SK-N-SH treated with all-trans-retinoic acid at 6 μM for 48 hours (cell line): ENCODE data around the gene POM121L2.

ENCODE experiments used
- ATAC-seq: fragments of 200-7000 bp; cut with Tn5 transposase; 3 replicates; pipeline ENCODE4 v1.9.1; 2020; ENCODE audit warnings: mild to moderate bottlenecking, moderate library complexity
- ARNTL ChIP-seq: fragments of 450-650 bp; formaldehyde crosslinking; IDR thresholded peaks from 2 replicates; pipeline ENCODE4 v1.5.0; 2020; ENCODE audit warnings: low read depth, mild to moderate bottlenecking, moderate library complexity, borderline replicate concordance
- BACH2 ChIP-seq: fragments of 250-450 bp; sonication (Bioruptor Pico); IDR thresholded peaks from 2 replicates; pipeline ENCODE4 v1.9.0; 2021; ENCODE audit warnings: mild to moderate bottlenecking, borderline replicate concordance
- CSDC2 ChIP-seq: fragments of 250-450 bp; sonication (Bioruptor Pico); IDR thresholded peaks from 2 replicates; pipeline ENCODE4 v1.5.0; 2020; ENCODE audit warnings: mild to moderate bottlenecking, moderate library complexity
- ESRRG ChIP-seq: fragments of 250-450 bp; sonication (Bioruptor Pico); IDR thresholded peaks from 2 replicates; pipeline ENCODE4 v1.6.1; 2021; ENCODE audit warnings: mild to moderate bottlenecking
- ISL1 ChIP-seq: fragments of 250-450 bp; sonication (Bioruptor Pico); IDR thresholded peaks from 2 replicates; pipeline ENCODE4 v2.1.2; 2022; ENCODE audit warnings: mild to moderate bottlenecking, moderate library complexity
- OSR1 ChIP-seq: fragments of 250-450 bp; sonication (Bioruptor Pico); IDR thresholded peaks from 2 replicates; pipeline ENCODE4 v1.8.0; 2022; ENCODE audit warnings: moderate library complexity, mild to moderate bottlenecking, inconsistent platforms
- SNAI2 ChIP-seq: fragments of 250-450 bp; sonication (Bioruptor Pico); IDR thresholded peaks from 2 replicates; pipeline ENCODE4 v1.5.0; 2020; ENCODE audit warnings: mild to moderate bottlenecking, moderate library complexity
- TCF4 ChIP-seq: fragments of 250-450 bp; sonication (Bioruptor Pico); IDR thresholded peaks from 2 replicates; pipeline ENCODE4 v1.8.0; 2021; ENCODE audit warnings: mild to moderate bottlenecking, moderate library complexity, borderline replicate concordance
- TOX ChIP-seq: fragments of 250-450 bp; sonication (Bioruptor Pico); IDR thresholded peaks from 2 replicates; pipeline ENCODE4 v1.8.0; 2021; ENCODE audit warnings: mild to moderate bottlenecking, moderate library complexity, borderline replicate concordance
- ZC3H10 ChIP-seq: fragments of 250-450 bp; sonication (Bioruptor Pico); IDR thresholded peaks from 2 replicates; pipeline ENCODE4 v1.5.1; 2021; ENCODE audit warnings: mild to moderate bottlenecking, moderate library complexity
- ZFP3 ChIP-seq: fragments of 250-450 bp; sonication (Bioruptor Pico); IDR thresholded peaks from 2 replicates; pipeline ENCODE4 v1.5.0; 2020; ENCODE audit warnings: mild to moderate bottlenecking, moderate library complexity
- ZFP30 ChIP-seq: fragments of 450-650 bp; formaldehyde crosslinking; IDR thresholded peaks from 2 replicates; pipeline ENCODE4 v1.5.0; 2022; ENCODE audit warnings: mild to moderate bottlenecking, moderate library complexity
- ZNF565 ChIP-seq: fragments of 450-650 bp; formaldehyde crosslinking; conservative IDR thresholded peaks from 2 replicates; pipeline ENCODE4 v1.5.0; 2020; ENCODE audit warnings: low read depth, mild to moderate bottlenecking, moderate library complexity
- ZNF70 ChIP-seq: fragments of 450-650 bp; formaldehyde crosslinking; IDR thresholded peaks from 2 replicates; pipeline ENCODE4 v1.5.0; 2020; ENCODE audit warnings: mild to moderate bottlenecking, moderate library complexity
- ZNF8 ChIP-seq: fragments of 450-650 bp; formaldehyde crosslinking; IDR thresholded peaks from 2 replicates; pipeline ENCODE4 v1.5.0; 2020; ENCODE audit warnings: mild to moderate bottlenecking, moderate library complexity
- TF ChIP-seq, protein P1 (sequence below): fragments of 250-450 bp; sonication (Bioruptor Pico); IDR thresholded peaks from 2 replicates; pipeline ENCODE4 v1.5.1; 2021; ENCODE audit warnings: mild to moderate bottlenecking, moderate library complexity
- TF ChIP-seq, protein P2 (sequence below): fragments of 250-450 bp; sonication (Bioruptor Pico); IDR thresholded peaks from 2 replicates; pipeline ENCODE4 v1.5.1; 2020; ENCODE audit warnings: low read depth, mild to moderate bottlenecking, moderate library complexity
- TF ChIP-seq, protein P3 (sequence below): fragments of 250-450 bp; sonication (Bioruptor Pico); IDR thresholded peaks from 2 replicates; pipeline ENCODE4 v1.8.0; 2020; ENCODE audit warnings: mild to moderate bottlenecking, moderate library complexity, borderline replicate concordance
- TF ChIP-seq, protein P4 (sequence below): fragments of 250-450 bp; sonication (Bioruptor Pico); IDR thresholded peaks from 2 replicates; pipeline ENCODE4 v1.8.0; 2021; ENCODE audit warnings: low read depth, mild to moderate bottlenecking, moderate library complexity, borderline replicate concordance

POM121L2 gene

DNA sequence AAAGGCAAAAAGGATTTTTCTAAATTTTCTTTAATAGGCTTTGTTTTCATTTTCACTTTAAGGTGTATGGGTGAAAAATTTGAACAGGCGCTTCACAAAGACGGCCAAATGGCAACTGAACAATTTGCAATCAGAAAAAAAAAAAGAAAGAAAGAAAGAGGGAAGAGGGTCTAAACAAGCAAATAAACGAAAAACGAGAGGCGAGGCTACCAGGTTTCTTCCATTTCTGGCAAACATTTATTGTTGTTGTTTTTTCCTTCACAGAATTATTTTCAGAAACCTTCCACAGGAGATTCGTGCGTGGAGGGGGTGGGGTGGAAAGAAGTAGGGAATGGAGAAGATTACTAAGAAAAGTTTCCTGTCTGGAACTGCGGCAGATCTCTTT, 24.3 kb downstream of the POM121L2 start:
- ATAC-seq: no peak
- TF ChIP-seq, protein P1, sequence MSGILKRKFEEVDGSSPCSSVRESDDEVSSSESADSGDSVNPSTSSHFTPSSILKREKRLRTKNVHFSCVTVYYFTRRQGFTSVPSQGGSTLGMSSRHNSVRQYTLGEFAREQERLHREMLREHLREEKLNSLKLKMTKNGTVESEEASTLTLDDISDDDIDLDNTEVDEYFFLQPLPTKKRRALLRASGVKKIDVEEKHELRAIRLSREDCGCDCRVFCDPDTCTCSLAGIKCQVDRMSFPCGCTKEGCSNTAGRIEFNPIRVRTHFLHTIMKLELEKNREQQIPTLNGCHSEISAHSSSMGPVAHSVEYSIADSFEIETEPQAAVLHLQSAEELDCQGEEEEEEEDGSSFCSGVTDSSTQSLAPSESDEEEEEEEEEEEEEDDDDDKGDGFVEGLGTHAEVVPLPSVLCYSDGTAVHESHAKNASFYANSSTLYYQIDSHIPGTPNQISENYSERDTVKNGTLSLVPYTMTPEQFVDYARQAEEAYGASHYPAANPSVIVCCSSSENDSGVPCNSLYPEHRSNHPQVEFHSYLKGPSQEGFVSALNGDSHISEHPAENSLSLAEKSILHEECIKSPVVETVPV (CRISPR knock-in tag): no peak

DNA sequence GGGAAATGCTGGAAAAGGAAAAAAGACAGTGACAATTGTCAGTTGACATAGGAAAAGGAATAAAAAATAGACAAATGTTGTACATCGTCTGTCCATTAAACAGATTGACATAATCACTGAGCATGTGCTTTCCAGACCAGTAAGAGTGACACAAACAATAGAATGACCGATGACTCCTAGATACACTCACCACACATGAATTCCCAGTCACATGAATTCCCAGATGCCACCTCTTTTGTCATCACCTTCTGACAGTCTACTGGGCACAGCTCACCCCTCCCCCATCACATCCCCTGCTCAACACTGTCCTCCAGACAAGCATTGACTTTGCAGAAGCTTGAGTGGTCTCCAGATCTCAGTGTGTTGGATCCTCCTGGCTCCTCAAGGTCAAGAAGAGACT, 25.9 kb downstream of the POM121L2 start:
- TF ChIP-seq CSDC2 (CRISPR knock-in tag): no peak
- no peak for TF ChIP-seq OSR1 (CRISPR knock-in tag)
- TF ChIP-seq ISL1 (CRISPR knock-in tag): no peak
- TF ChIP-seq ZNF70: no peak
- TF ChIP-seq, protein P1 (CRISPR knock-in tag): no peak
- no peak for TF ChIP-seq ESRRG (CRISPR knock-in tag)
- TF ChIP-seq TCF4 (CRISPR knock-in tag): no peak
- TF ChIP-seq ZFP30: no peak
- no peak for TF ChIP-seq ARNTL
- no peak for TF ChIP-seq SNAI2 (CRISPR knock-in tag)
- TF ChIP-seq ZNF565 (CRISPR knock-in tag): no peak
- TF ChIP-seq ZFP3 (CRISPR knock-in tag): no peak
- TF ChIP-seq, protein P2, sequence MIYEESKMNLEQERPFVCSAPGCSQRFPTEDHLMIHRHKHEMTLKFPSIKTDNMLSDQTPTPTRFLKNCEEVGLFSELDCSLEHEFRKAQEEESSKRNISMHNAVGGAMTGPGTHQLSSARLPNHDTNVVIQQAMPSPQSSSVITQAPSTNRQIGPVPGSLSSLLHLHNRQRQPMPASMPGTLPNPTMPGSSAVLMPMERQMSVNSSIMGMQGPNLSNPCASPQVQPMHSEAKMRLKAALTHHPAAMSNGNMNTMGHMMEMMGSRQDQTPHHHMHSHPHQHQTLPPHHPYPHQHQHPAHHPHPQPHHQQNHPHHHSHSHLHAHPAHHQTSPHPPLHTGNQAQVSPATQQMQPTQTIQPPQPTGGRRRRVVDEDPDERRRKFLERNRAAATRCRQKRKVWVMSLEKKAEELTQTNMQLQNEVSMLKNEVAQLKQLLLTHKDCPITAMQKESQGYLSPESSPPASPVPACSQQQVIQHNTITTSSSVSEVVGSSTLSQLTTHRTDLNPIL (CRISPR knock-in tag): no peak
- no peak for TF ChIP-seq BACH2
- TF ChIP-seq TOX (CRISPR knock-in tag): no peak
- TF ChIP-seq, protein P3, sequence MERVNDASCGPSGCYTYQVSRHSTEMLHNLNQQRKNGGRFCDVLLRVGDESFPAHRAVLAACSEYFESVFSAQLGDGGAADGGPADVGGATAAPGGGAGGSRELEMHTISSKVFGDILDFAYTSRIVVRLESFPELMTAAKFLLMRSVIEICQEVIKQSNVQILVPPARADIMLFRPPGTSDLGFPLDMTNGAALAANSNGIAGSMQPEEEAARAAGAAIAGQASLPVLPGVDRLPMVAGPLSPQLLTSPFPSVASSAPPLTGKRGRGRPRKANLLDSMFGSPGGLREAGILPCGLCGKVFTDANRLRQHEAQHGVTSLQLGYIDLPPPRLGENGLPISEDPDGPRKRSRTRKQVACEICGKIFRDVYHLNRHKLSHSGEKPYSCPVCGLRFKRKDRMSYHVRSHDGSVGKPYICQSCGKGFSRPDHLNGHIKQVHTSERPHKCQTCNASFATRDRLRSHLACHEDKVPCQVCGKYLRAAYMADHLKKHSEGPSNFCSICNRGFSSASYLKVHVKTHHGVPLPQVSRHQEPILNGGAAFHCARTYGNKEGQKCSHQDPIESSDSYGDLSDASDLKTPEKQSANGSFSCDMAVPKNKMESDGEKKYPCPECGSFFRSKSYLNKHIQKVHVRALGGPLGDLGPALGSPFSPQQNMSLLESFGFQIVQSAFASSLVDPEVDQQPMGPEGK (CRISPR knock-in tag): no peak
- no peak for TF ChIP-seq ZNF8 (CRISPR knock-in tag)
- TF ChIP-seq ZC3H10: no peak
- no peak for ATAC-seq

DNA sequence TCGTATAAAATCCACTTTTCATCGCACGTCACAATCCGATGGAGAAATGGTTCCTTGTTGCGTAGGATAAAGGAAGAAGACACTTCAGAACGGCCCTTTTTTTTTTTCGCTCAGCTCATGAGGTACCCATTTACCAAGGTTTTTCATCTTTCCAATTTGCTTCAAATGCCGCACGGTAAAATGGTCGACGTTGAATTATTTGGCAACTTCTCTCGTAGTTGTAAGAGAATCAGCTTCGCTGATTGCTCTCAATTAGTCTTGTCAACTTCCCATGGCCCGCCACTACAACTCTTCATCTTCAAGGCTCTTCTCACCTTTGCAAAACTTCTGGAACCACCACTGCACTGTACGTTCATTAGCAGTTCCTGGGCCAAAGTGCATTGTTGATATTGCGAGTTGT, 28.8 kb downstream of the POM121L2 start:
- ATAC-seq: no peak
- no peak for TF ChIP-seq ZC3H10
- TF ChIP-seq TOX (CRISPR knock-in tag): no peak
- TF ChIP-seq, protein P3 (CRISPR knock-in tag): no peak
- no peak for TF ChIP-seq ZNF70
- no peak for TF ChIP-seq ESRRG (CRISPR knock-in tag)
- TF ChIP-seq, protein P4, sequence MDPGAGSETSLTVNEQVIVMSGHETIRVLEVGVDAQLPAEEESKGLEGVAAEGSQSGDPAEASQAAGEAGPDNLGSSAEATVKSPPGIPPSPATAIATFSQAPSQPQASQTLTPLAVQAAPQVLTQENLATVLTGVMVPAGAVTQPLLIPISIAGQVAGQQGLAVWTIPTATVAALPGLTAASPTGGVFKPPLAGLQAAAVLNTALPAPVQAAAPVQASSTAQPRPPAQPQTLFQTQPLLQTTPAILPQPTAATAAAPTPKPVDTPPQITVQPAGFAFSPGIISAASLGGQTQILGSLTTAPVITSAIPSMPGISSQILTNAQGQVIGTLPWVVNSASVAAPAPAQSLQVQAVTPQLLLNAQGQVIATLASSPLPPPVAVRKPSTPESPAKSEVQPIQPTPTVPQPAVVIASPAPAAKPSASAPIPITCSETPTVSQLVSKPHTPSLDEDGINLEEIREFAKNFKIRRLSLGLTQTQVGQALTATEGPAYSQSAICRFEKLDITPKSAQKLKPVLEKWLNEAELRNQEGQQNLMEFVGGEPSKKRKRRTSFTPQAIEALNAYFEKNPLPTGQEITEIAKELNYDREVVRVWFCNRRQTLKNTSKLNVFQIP (CRISPR knock-in tag): no peak
- TF ChIP-seq, protein P1 (CRISPR knock-in tag): no peak
